ENCODE results near the gene SFRP5. TPM values are rescaled to one million over a fixed set of nuclear protein-coding genes. Genes with fewer than 3 reads are reported as not detected.

Gene SFRP5
- total RNA-seq, 1 experiment from 2014 or later = 3.5 TPM

DNA sequence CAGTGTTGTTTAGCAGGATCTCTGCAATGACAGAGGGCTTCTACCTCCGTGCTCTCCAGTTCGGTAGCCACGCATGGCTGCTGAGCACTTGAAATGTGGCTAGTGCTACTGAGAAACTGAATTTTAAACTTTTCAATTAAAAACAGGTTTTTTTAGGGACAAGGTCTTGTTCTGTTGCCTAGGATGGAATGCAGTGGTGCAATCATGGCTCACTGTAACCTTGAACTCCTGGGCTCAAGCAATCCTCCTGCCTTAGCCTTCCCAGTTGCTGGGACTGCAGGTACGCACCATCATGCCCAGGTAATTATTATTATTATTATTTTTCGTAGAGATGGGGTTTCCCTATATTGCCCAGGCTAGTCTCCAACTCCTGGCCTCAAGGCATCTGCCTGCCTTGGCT, 13.4 kb upstream of the SFRP5 start:
- no peaks in the 10 kb centered on the region for H3K27me3 Mint-ChIP-seq (ENCODE audit: low read depth)
- H3K36me3 Mint-ChIP-seq = no peaks in the 10 kb centered on the region
- ATAC-seq = no peak
- no peak for TF ChIP-seq TP53 (CRISPR knock-in tag; IDR thresholded peaks at IDR 0.05)
- TF ChIP-seq JUN (CRISPR knock-in tag; IDR thresholded peaks at IDR 0.05) = no peak
- no peak for TF ChIP-seq ATF1 (CRISPR knock-in tag; IDR thresholded peaks at IDR 0.05)
- TF ChIP-seq CREM (CRISPR knock-in tag; IDR thresholded peaks at IDR 0.05) = no peak
- DNase-seq (ENCODE audit: low spot score) = no peak
- peaks cover 21% of the 10 kb centered on the region for H3K4me1 Mint-ChIP-seq
- no peak overlapping the region for H3K27ac Mint-ChIP-seq
- ChIA-PET POLR2A (no interaction called here), CTCF (no interaction called here)
- H3K4me3 Mint-ChIP-seq = no peak overlapping the region
- H3K9me3 Mint-ChIP-seq = no peaks in the 10 kb centered on the region

DNA sequence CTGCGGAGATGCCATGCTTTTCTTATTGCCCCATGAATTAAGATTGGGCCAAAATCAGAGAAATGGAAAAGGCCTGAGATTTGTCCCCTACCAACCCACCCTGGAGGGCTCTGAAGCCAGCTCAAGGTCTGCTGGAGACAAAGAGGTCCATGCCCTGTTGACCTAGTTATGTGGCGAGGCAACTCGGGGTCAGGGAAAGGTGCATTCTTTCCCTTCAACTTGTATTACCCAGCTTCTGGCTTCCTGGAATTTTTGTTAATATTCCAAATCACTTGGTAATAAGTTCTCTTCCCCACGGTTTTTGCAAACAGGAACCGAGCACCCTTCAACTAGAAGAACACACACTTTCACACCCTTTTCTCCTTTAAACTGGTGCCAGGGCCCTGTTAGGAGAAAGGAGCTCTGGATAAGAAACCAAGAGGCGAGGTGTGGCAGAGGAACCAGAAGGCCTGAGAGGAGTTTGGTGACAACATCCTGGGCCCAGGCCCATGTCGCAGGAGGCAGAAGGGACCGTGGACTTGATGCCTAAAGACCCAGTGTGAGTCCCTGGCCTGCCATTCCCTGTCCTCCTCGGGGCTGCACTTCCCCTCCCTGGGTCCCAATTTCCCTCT, 12.5 kb upstream of the SFRP5 start:
- DNase-seq (ENCODE audit: low spot score) = no peak
- CTCF ChIA-PET = no interaction called here

More for the DNA sequence above, 12.5 kb upstream of the SFRP5 start:
- POLR2A ChIA-PET = no interaction called here
- no peak overlapping the region for H3K27ac Mint-ChIP-seq
- H3K9me3 Mint-ChIP-seq = no peaks in the 10 kb centered on the region
- no peak for TF ChIP-seq CREB1 (CRISPR knock-in tag; IDR thresholded peaks at IDR 0.05)
- TF ChIP-seq, protein P1, sequence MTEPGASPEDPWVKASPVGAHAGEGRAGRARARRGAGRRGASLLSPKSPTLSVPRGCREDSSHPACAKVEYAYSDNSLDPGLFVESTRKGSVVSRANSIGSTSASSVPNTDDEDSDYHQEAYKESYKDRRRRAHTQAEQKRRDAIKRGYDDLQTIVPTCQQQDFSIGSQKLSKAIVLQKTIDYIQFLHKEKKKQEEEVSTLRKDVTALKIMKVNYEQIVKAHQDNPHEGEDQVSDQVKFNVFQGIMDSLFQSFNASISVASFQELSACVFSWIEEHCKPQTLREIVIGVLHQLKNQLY (CRISPR knock-in tag; IDR thresholded peaks at IDR 0.05) = no peak
- TF ChIP-seq, protein P2, sequence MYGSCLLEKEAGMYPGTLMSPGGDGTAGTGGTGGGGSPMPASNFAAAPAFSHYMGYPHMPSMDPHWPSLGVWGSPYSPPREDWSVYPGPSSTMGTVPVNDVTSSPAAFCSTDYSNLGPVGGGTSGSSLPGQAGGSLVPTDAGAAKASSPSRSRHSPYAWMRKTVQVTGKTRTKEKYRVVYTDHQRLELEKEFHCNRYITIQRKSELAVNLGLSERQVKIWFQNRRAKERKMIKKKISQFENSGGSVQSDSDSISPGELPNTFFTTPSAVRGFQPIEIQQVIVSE (CRISPR knock-in tag; IDR thresholded peaks at IDR 0.05; ENCODE audit: borderline replicate concordance) = no peak
- TF ChIP-seq FOXK1 (CRISPR knock-in tag; IDR thresholded peaks at IDR 0.05) = no peak
- no peak for TF ChIP-seq ZNF232 (CRISPR knock-in tag; IDR thresholded peaks at IDR 0.05)
- TF ChIP-seq, protein P3, sequence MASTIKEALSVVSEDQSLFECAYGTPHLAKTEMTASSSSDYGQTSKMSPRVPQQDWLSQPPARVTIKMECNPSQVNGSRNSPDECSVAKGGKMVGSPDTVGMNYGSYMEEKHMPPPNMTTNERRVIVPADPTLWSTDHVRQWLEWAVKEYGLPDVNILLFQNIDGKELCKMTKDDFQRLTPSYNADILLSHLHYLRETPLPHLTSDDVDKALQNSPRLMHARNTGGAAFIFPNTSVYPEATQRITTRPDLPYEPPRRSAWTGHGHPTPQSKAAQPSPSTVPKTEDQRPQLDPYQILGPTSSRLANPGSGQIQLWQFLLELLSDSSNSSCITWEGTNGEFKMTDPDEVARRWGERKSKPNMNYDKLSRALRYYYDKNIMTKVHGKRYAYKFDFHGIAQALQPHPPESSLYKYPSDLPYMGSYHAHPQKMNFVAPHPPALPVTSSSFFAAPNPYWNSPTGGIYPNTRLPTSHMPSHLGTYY (CRISPR knock-in tag; IDR thresholded peaks at IDR 0.05) = no peak
- TF ChIP-seq SP1 (CRISPR knock-in tag; conservative IDR thresholded peaks at IDR 0.05) = no peak
- no peak for TF ChIP-seq ZNF121 (CRISPR knock-in tag; IDR thresholded peaks at IDR 0.05)
- TF ChIP-seq, protein P4, sequence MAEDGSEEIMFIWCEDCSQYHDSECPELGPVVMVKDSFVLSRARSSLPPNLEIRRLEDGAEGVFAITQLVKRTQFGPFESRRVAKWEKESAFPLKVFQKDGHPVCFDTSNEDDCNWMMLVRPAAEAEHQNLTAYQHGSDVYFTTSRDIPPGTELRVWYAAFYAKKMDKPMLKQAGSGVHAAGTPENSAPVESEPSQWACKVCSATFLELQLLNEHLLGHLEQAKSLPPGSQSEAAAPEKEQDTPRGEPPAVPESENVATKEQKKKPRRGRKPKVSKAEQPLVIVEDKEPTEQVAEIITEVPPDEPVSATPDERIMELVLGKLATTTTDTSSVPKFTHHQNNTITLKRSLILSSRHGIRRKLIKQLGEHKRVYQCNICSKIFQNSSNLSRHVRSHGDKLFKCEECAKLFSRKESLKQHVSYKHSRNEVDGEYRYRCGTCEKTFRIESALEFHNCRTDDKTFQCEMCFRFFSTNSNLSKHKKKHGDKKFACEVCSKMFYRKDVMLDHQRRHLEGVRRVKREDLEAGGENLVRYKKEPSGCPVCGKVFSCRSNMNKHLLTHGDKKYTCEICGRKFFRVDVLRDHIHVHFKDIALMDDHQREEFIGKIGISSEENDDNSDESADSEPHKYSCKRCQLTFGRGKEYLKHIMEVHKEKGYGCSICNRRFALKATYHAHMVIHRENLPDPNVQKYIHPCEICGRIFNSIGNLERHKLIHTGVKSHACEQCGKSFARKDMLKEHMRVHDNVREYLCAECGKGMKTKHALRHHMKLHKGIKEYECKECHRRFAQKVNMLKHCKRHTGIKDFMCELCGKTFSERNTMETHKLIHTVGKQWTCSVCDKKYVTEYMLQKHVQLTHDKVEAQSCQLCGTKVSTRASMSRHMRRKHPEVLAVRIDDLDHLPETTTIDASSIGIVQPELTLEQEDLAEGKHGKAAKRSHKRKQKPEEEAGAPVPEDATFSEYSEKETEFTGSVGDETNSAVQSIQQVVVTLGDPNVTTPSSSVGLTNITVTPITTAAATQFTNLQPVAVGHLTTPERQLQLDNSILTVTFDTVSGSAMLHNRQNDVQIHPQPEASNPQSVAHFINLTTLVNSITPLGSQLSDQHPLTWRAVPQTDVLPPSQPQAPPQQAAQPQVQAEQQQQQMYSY (CRISPR knock-in tag; IDR thresholded peaks at IDR 0.05) = no peak
- TF ChIP-seq ZNF263 (CRISPR knock-in tag; IDR thresholded peaks at IDR 0.05; ENCODE audit: low read depth) = no peak
- TF ChIP-seq, protein P5, sequence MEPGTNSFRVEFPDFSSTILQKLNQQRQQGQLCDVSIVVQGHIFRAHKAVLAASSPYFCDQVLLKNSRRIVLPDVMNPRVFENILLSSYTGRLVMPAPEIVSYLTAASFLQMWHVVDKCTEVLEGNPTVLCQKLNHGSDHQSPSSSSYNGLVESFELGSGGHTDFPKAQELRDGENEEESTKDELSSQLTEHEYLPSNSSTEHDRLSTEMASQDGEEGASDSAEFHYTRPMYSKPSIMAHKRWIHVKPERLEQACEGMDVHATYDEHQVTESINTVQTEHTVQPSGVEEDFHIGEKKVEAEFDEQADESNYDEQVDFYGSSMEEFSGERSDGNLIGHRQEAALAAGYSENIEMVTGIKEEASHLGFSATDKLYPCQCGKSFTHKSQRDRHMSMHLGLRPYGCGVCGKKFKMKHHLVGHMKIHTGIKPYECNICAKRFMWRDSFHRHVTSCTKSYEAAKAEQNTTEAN (CRISPR knock-in tag; IDR thresholded peaks at IDR 0.05) = no peak
- no peaks in the 10 kb centered on the region for H3K36me3 Mint-ChIP-seq
- peaks cover 21% of the 10 kb centered on the region for H3K4me1 Mint-ChIP-seq
- ATAC-seq = no peak
- no peaks in the 10 kb centered on the region for H3K27me3 Mint-ChIP-seq (ENCODE audit: low read depth)
- H3K4me3 Mint-ChIP-seq = no peak overlapping the region
